UCSD-AML1 (cell line): Measurements from ENCODE around the gene UGT1A6.
"Not testable (repeated sequence)": the region's sequence is repeated elsewhere in the genome, so short reads cannot be mapped to it uniquely, and the experiment has no call there.

Experiments
- DNase-seq: peaks from one replicate; lab custom pipeline; 2025; ENCODE audit not compliant: unreplicated experiment; lab: John Stamatoyannopoulos, UW

Gene UGT1A6

GRCh38 chr2:233684640-233685039 lies 8.1 kb upstream of the UGT1A6 start:
- no peak for DNase-seq

DNA sequence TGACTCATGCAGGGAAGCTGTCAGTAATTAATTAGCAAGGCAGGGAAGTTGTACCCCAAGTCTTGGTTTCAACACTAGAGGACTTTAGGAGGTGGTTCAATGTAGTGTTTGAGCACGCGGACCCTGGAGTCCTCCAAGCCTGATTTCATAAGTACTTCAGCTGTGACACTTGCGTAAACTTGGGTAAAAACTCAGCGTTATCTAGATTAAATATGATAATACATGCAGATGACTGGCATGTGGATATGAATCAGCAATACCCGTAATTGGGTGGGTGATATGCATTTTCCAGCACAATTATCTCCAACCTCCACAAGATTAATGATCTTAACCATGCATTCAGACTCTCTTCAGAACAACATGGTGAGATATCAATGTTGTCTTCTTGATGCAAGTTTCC lies 5.8 kb upstream of the UGT1A6 start:
- DNase-seq: no peak

DNA sequence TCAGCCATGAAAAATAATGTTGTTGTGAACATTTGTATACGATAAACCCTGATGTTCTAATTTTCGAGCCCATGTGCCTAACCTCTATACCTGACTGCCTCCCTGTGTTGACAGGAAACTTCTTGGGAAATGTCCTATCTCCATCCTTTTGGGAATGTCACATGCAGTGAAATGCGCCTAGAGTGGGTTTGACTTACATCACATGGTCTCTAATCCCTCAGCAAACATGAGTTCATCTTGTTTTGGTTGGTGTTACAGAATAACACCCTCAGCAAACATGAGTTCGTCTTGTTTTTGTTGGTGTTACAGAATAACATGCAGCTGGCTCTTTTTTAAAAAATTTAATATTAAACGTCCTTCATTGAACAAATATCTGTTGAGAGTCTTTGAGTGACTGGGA lies 4.3 kb upstream of the UGT1A6 start:
- no peak for DNase-seq

DNA sequence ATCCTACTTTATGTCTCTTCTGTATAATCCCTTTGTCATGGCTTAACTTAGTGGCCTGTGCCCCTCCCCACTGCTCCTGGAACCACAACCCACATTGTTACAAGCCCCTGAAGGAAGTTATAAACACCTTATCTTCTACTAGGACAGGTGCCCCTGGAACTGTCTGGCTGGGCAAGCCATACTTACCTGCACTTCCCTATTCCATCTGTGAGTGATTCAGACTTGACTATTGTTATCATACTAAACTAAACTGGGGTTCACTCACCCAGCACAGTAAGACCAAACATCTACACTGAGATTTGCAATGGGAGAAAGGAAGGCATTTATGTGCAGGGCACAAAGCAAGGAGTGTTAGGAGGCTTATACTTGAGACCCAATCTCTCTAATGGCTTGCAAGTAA lies 3.7 kb upstream of the UGT1A6 start:
- DNase-seq: no peak

- no peak for DNase-seq
Observed at GRCh38 chr2:233689501-233689900, 3.2 kb upstream of the UGT1A6 start.

GRCh38 chr2:233690444-233690843 lies 2.2 kb upstream of the UGT1A6 start:
- DNase-seq: no peak

- no peak for DNase-seq
Observed at GRCh38 chr2:233691443-233692433, 952 bp upstream of the UGT1A6 start.

- DNase-seq: no peak
Observed at GRCh38 chr2:233693963-233694362, 1.3 kb downstream of the UGT1A6 start.

- DNase-seq: no peak
Observed at GRCh38 chr2:233698740-233699139, 6.0 kb downstream of the UGT1A6 start.

DNA sequence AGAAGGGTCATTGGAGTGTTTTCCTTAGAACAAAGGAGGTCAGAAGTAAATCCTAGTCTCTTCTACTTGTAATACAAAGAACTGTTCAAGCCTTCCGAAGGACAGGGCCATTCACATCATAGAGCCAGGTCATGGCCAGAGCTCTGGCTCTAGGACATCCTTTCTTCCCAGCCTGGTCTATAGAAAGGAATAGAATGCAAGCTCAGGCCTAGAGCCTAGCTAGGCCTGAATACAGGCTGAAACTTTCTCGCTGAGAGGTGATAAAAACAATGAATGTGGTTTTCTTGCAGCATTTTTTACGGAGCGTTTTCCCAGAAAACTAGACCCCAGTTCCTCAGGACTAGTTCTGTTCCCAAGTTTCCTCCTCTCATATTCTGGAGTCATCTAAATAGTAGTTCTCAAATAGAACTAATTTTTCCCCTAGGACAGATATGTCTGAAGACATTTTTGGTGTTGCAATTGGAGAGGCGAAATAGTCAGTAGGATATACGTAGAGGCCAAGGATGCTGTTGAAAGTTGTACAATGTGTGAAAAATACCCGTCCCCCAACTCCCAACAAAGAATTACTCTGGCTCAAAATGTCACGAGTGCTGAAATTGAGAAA lies 6.8 kb downstream of the UGT1A6 start:
- DNase-seq: no peak

DNA sequence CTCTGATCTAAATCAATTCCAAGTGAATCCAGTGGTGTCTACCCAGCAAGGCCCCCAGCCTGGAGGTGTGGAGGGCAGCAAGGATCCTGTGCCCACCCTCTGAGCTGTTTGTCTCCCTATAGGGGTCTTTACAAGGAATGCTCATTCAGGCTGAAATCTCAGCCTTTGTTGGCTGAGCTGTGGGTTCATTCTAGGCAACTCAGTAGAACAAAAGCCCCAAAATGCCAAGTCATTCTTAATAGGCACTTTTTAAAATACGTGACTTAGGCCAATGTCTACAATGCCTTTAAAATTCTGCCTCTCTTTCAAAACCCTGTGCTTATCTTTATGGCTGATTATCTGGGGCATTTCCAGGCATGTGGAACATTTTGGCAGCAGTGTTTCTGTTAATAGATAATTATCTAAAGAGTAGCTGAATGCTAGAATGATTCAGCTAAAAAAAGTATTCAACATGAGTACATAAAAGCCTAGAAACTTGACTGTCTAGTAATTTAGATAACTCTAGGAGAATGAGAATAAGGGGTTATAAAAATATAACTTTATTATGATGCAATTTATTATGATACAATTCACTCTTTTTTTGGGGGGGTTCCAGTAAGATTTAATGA lies 7.4 kb downstream of the UGT1A6 start:
- no peak for DNase-seq

DNA sequence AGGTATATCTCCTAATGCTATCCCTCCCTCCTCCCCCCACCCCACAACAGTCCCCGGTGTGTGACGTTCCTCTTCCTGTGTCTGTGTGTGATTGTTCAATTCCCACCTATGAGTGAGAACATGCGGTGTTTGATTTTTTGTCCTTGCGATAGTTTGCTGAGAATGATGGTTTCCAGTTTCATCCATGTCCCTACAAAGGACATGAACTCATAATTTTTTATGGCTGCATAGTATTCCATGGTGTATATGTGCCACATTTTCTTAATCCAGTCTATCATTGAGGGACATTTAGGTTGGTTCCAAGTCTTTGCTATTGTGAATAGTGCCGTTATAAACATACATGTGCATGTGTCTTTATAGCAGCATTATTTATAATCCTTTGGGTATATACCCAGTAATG lies 8.2 kb downstream of the UGT1A6 start:
- not testable (repeated sequence) for DNase-seq

DNA sequence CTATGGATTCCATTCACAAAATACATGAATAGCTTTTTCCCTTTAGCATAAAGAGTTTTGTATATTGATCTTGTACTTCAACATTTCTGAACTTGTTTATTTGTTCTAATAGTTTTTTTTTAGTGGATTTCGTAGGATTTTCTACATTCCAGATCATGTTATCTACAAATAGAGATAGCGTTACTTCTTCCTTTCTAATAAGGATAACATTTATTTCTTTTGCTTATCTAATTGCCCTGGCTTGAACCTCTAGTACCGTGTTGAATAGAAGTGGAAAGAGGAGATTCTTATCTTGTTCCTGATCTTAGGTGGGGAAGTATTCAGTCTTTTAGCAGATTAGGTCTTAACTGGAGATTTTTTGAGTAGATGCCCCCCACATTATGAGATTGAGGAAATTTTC lies 9.5 kb downstream of the UGT1A6 start:
- no peak for DNase-seq

DNA sequence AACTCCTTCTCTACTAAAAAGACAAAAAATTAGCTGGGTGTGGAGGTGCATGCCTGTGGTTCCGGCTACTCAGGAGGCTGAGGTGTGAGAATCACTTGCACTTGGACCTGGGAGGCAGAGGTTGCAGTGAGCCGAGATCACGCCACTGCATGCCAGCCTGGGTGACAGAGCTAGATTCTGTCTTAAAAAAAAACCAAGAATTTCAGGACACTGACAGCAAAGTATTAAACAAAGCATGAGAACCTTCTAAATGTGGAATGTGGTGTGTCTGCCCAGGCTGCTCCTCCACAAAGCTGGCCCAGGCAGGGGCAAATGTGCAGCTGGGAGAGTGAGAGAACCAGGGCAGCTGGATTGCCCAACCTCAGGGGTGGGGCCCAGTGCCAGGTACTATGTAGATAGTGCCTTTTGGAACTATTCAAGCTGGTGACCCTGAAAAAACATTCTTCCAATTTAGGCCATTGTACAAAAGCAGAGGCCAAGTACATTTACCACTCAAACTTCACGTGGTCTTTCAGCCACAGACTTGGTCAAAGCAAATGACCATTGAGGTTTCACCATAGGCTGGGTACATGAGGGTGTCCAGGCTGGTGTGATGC lies 13.3 kb downstream of the UGT1A6 start:
- no peak for DNase-seq

- DNase-seq: no peak
Observed at GRCh38 chr2:233706720-233707119, 14.0 kb downstream of the UGT1A6 start.

GRCh38 chr2:233707940-233708644 lies 15.4 kb downstream of the UGT1A6 start:
- no peak for DNase-seq

DNA sequence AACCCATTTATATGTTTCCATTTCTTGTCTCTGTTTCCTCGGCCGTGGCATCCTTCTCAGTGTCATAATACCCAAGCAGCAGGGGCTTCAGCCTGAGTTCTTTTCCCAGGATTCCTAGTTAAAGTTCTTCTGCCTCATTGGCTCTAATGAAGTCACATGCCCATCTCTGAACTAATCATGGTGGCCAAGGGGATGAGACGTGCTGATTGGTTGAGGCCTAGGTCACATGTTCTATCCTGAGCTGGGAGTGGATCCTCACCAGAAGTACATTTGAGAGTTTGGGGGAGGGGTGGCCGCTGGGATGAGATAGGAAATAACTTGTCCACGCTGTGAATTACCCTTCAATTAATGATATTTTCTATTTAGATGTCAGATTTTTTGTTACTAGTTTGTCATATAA lies 16.3 kb downstream of the UGT1A6 start:
- no peak for DNase-seq

DNA sequence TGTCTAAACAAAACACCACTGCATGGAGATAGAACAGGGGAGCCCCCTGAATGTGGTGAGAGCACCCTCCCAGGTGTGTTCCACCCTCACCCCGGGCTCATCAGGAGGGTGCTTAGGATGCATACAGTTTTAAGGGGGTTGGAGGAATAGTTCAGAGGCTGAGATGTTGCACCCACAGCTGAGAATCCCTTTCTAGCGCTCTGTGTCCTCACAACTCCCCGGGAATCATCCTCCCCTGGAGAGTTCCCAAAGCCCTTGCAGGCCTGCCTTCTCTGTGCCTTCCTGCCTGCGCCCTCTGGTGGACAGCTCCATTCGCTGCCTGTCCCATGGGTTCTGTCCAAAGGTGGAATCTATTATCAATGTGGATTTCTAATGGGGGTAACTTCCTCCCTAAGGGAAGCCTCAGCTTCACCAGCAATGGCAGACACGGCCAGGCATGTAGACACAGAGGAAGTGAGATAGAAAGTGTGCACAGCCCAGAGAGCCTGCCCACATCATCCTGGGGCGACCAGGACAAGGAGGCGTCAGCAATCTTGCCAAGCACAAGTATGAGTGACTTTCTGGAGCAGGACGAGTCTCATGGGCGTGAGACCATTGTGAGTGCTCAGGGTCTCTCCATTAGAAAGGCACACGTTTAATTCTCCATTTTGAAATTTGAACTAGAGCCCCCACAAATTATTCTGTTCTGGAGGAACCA lies 18.8 kb downstream of the UGT1A6 start:
- peak; percentile 70 for DNase-seq

DNA sequence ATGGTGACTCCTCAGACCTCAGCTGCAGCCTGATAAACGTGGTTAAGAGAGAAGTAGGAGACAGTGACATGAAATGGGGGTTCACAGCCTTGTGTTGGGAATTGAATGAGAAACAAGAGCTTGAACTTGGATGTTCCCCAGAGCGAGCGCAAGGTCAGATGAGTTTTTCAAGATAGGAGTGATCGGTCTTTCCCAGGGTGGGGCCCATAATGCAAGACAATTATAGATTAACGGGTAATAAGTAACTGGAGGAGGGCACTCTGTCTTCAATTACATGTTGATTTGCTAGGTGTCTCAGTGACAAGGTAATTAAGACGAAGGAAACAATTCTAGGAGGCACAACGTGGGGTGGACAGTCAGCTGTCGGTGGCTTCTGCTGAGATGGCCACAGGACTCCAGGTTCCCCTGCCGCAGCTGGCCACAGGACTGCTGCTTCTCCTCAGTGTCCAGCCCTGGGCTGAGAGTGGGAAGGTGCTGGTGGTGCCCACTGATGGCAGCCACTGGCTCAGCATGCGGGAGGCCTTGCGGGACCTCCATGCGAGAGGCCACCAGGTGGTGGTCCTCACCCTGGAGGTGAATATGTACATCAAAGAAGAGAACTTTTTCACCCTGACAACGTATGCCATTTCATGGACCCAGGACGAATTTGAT lies 20.0 kb downstream of the UGT1A6 start, which contains the start of gene UGT1A5:
UGT1A5 (plus strand) TSS at position 297 of the 651 bp plus-strand sequence; CDS start at position 382, 85 bp downstream.
- no peak for DNase-seq

- DNase-seq: no peak
Observed at GRCh38 chr2:233713262-233713615, 20.5 kb downstream of the UGT1A6 start.
